Retinal pigment epithelial cell (primary cell): ENCODE data around the gene DAD1.

Experiments used
- DNase-seq: peaks from one replicate; pipeline ENCODE4 v3.0.0-alpha.2; 2010; ENCODE audit warnings: low read depth
- H3K4me3 ChIP-seq: 2 replicates; pipeline ENCODE4 v1.5.1; 2011; ENCODE audit warnings: mild to moderate bottlenecking, low read length, control low read depth, moderate library complexity
- TF ChIP-seq, protein P1 (sequence below): conservative IDR thresholded peaks from 2 replicates; pipeline ENCODE4 v1.5.1; 2011; ENCODE audit warnings: low read depth, low read length, control low read depth, inconsistent platforms

The DAD1 gene

DNA sequence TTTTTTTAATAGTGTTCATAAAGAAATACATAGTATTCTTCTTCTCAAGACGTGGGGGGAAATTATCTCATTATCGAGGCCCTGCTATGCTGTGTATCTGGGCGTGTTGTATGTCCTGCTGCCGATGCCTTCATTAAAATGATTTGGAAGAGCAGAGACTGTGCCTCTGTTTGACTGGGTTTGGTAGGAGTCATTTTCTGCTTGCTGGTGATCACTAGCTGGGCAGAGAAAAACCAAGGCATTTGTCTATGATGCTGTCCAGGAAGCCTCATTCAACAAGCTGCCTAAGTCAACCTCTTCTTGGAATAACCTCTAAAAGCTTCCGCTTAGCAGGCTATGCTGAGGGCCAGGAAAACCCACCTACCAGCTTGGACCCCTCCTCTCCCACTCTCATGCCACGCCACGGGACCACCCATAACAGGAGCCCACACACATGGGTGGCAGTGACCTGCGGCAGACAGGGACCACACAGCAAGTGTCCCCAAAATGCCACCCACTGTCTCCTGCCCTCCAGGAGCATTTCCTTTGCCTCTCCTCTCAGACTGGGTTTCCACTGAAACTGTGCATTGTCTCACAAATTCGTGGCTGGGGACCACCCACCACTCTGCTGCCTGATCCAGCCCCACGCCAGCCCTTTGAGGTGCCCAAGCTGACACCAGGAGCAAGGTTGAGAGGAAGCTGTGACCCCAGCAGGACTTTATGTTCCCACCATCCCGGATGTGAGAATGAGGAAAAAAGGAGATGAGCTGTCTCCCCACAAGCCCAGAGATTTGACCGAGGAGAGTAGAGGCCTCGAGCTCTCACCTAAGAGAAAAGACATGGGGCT, 36.8 kb downstream of the DAD1 start:
- H3K4me3 ChIP-seq, result no peak overlapping the region
- DNase-seq, result no peak
- TF ChIP-seq, protein P1, sequence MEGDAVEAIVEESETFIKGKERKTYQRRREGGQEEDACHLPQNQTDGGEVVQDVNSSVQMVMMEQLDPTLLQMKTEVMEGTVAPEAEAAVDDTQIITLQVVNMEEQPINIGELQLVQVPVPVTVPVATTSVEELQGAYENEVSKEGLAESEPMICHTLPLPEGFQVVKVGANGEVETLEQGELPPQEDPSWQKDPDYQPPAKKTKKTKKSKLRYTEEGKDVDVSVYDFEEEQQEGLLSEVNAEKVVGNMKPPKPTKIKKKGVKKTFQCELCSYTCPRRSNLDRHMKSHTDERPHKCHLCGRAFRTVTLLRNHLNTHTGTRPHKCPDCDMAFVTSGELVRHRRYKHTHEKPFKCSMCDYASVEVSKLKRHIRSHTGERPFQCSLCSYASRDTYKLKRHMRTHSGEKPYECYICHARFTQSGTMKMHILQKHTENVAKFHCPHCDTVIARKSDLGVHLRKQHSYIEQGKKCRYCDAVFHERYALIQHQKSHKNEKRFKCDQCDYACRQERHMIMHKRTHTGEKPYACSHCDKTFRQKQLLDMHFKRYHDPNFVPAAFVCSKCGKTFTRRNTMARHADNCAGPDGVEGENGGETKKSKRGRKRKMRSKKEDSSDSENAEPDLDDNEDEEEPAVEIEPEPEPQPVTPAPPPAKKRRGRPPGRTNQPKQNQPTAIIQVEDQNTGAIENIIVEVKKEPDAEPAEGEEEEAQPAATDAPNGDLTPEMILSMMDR, result no peak

DNA sequence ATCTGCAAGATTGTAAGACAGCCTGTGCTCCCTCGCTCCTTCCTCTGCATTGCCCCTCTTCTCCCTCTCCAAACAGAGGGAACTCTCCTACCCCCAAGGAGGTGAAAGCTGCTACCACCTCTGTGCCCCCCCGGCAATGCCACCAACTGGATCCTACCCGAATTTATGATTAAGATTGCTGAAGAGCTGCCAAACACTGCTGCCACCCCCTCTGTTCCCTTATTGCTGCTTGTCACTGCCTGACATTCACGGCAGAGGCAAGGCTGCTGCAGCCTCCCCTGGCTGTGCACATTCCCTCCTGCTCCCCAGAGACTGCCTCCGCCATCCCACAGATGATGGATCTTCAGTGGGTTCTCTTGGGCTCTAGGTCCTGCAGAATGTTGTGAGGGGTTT, 37.4 kb downstream of the DAD1 start:
- DNase-seq, result no peak
- H3K4me3 ChIP-seq, result no peak overlapping the region
- TF ChIP-seq, protein P1, result no peak

DNA sequence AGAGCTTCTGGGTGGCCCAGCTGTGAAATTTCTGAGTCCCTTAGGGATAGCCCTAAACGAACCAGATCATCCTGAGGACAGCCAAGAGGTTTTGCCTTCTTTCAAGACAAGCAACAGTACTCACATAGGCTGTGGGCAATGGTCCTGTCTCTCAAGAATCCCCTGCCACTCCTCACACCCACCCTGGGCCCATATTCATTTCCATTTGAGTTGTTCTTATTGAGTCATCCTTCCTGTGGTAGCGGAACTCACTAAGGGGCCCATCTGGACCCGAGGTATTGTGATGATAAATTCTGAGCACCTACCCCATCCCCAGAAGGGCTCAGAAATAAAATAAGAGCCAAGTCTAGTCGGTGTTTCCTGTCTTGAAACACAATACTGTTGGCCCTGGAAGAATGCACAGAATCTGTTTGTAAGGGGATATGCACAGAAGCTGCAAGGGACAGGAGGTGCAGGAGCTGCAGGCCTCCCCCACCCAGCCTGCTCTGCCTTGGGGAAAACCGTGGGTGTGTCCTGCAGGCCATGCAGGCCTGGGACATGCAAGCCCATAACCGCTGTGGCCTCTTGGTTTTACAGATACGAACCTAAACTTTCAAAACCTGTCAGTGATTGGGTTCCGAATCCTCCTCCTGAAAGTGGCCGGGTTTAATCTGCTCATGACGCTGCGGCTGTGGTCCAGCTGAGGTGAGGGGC, 38.9 kb downstream of the DAD1 start:
- TF ChIP-seq, protein P1, result no peak
- H3K4me3 ChIP-seq, result no peak overlapping the region
- DNase-seq, result no peak

DNA sequence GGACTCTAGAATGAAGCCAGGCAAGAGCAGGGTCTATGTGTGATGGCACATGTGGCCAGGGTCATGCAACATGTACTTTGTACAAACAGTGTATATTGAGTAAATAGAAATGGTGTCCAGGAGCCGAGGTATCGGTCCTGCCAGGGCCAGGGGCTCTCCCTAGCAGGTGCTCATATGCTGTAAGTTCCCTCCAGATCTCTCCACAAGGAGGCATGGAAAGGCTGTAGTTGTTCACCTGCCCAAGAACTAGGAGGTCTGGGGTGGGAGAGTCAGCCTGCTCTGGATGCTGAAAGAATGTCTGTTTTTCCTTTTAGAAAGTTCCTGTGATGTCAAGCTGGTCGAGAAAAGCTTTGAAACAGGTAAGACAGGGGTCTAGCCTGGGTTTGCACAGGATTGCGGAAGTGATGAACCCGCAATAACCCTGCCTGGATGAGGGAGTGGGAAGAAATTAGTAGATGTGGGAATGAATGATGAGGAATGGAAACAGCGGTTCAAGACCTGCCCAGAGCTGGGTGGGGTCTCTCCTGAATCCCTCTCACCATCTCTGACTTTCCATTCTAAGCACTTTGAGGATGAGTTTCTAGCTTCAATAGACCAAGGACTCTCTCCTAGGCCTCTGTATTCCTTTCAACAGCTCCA, 39.6 kb downstream of the DAD1 start:
- no peak overlapping the region for H3K4me3 ChIP-seq
- TF ChIP-seq, protein P1, result no peak
- no peak for DNase-seq

DNA sequence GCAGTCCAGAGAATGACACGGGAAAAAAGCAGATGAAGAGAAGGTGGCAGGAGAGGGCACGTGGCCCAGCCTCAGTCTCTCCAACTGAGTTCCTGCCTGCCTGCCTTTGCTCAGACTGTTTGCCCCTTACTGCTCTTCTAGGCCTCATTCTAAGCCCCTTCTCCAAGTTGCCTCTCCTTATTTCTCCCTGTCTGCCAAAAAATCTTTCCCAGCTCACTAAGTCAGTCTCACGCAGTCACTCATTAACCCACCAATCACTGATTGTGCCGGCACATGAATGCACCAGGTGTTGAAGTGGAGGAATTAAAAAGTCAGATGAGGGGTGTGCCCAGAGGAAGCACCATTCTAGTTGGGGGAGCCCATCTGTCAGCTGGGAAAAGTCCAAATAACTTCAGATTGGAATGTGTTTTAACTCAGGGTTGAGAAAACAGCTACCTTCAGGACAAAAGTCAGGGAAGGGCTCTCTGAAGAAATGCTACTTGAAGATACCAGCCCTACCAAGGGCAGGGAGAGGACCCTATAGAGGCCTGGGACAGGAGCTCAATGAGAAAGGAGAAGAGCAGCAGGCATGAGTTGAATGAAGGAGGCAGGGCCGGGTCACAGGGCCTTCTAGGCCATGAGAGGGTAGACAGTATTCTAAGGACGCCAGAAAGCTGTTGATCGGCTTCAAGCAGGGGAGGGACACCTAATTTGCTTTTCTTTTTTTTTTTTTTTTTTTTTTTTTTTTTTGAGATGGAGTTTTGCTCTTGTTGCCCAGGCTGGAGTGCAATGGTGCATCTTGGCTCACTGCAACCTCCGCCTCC, 40.9 kb downstream of the DAD1 start:
- TF ChIP-seq, protein P1, result no peak
- no peak overlapping the region for H3K4me3 ChIP-seq
- DNase-seq, result no peak

DNA sequence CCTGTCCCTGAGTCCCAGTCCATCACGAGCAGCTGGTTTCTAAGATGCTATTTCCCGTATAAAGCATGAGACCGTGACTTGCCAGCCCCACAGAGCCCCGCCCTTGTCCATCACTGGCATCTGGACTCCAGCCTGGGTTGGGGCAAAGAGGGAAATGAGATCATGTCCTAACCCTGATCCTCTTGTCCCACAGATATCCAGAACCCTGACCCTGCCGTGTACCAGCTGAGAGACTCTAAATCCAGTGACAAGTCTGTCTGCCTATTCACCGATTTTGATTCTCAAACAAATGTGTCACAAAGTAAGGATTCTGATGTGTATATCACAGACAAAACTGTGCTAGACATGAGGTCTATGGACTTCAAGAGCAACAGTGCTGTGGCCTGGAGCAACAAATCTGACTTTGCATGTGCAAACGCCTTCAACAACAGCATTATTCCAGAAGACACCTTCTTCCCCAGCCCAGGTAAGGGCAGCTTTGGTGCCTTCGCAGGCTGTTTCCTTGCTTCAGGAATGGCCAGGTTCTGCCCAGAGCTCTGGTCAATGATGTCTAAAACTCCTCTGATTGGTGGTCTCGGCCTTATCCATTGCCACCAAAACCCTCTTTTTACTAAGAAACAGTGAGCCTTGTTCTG, 41.6 kb downstream of the DAD1 start:
- TF ChIP-seq, protein P1, result no peak
- DNase-seq, result no peak
- H3K4me3 ChIP-seq, result no peak overlapping the region
